Measurements from ENCODE around the gene SLC15A5.

SLC15A5 gene

GRCh38 chr12:16261944-16262475 lies 15.5 kb downstream of the SLC15A5 start:
- no peak for DNase-seq (ENCODE audit: low read depth)

- DNase-seq (ENCODE audit: low read depth): no peak
These were observed 17.3 kb downstream of the SLC15A5 start for GRCh38 chr12:16260206-16260605.

- DNase-seq (ENCODE audit: low read depth): peak; percentile 6
These were observed 18.5 kb downstream of the SLC15A5 start for GRCh38 chr12:16258963-16259362.

GRCh38 chr12:16246264-16246663 lies 31.2 kb downstream of the SLC15A5 start:
- no peak for DNase-seq (ENCODE audit: low read depth)

- no peak for DNase-seq (ENCODE audit: low read depth)
These were observed 32.3 kb downstream of the SLC15A5 start for GRCh38 chr12:16245209-16245608.

- no peak for DNase-seq (ENCODE audit: low read depth)
These were observed 33.7 kb downstream of the SLC15A5 start for GRCh38 chr12:16243487-16244412.

GRCh38 chr12:16241346-16241745 lies 36.1 kb downstream of the SLC15A5 start:
- DNase-seq (ENCODE audit: low read depth): no peak

DNA sequence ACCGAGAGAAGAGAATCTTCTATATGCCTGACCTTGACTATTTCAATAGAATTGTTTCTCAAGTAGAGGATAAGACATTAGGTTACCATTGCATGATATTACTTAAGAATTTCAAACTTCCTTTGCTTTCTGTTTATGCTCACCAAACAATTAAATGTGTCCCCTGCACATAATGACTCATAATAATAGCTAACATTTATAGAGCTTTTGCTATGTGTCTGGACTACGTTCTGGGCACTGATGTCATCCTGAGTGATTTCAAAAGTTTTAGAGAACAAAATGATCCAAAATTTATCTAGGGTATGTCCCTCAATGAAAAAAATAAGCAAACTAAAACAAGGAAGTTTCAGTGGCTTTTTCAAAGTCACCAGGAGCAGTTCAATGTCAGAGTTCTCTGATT lies 38.8 kb downstream of the SLC15A5 start:
- DNase-seq (ENCODE audit: low read depth): peak; percentile 51

- DNase-seq (ENCODE audit: low read depth): peak; percentile 3
These were observed 47.8 kb downstream of the SLC15A5 start for GRCh38 chr12:16229676-16230075.

DNA sequence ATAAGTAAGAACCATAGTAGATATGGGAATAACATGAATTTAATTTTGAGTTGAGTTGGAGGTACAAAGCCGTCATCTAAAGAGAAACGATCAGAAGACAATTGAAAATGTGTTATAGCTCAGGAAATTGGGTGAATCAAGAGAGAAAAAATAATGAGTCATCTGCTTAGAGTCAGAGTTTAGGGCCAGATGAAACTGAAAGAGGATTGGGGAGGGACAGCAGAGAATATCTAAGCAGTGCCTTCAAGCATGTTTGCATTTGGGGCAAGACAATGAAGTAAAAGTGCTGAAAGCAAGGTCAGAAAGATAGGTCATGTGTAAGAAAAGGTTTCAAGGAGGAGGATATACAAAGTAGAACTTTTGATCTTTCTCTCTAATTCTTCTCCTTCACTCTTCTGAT lies 49.4 kb downstream of the SLC15A5 start:
- no peak for DNase-seq (ENCODE audit: low read depth)

DNA sequence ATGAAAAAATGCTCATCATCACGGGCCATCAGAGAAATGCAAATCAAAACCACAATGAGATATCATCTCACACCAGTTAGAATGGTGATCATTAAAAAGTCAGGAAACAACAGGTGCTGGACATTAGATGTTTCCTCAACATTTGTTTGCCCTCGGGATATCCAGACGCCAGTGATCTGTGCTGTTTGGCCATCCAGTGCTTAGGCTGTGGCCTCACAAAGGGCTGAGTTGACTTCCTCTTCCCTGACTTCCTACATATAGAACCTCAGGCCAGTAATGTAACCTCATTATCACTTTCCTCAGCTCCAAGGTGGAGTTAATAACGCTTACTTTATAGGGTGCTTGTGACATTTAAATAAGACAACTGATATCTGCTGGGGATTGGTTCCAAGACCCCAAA lies 51.8 kb downstream of the SLC15A5 start:
- DNase-seq (ENCODE audit: low read depth): no peak

DNA sequence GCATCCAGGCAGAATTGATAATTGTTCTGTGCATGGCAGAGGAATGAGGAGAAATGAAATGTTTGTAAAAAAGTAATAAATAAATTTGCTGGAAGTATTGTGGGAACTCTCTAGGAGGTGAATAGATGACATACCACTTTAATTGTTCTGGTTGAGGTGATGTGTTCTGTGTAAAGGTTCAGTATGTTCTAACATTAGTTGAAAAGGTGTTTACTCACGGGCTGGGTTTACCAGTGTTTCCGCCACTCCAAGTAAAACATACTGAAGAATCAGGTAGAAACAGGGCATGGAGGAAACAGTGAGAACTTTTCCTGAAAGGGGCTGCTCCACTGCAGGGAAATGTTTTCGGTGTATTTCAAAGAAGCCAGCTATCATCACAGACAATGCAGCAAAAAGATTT lies 53.3 kb downstream of the SLC15A5 start:
- no peak for DNase-seq (ENCODE audit: low read depth)

DNA sequence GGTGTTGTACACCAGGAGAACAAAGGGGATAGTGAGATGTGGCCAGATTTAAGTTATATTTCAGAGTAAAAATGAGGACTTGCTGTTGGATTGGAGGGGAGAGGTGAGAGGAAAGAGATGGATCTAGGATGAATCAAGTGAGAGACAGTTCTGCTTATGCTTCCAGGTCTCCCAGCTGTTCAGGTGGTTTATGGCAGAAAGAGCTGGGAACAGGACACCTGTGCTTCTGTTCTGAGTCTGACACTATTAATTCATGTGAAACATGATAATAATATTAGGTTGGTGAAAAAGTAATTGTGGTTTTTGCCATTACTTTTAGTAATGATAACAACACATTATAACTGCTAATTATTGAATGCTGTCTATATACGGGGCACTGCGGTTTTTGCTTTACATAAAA lies 55.7 kb downstream of the SLC15A5 start:
- no peak for DNase-seq (ENCODE audit: low read depth)

GRCh38 chr12:16220120-16220519 lies 57.4 kb downstream of the SLC15A5 start:
- DNase-seq (ENCODE audit: low read depth): no peak

- no peak for DNase-seq (ENCODE audit: low read depth)
These were observed 58.3 kb downstream of the SLC15A5 start for GRCh38 chr12:16218934-16219751.

GRCh38 chr12:16218234-16218633 lies 59.3 kb downstream of the SLC15A5 start:
- DNase-seq (ENCODE audit: low read depth): no peak

DNA sequence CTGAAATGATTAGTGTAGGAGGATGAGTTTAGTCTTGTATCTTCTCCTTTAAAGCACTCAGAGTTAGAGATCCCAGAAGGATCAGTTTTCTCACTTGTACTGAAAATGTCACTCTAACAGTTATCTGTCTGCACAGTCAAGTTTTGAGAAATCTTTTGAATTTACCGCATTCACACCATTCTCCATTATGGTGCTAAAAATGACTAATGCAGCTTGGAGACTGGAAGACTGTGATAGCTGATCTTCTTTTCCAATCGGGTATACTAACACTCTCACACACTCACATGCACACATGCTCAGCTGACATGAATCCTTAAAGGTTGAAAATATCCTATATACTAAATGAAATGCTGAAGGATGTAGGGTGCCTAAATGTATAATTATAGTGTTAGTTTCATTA lies 65.8 kb downstream of the SLC15A5 start:
- no peak for DNase-seq (ENCODE audit: low read depth)

DNA sequence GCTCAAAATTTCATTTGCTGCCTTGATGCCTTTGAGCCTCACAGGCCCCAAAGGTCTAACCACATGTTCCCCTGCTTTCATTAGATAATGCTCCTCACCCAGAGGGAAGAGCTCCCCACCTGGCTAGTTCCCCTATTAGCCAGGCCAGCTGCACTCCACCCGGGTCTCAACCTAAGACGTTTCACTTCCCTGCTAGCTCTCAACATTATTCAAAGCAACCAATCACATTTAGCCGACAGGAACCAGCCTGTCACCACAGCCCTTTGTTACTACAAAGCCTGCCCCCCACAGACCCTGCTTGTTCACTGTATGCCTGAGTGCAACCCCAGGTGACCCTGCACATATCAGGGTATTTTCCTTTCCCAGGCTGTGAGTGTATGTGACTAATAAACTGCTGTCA lies 78.6 kb downstream of the SLC15A5 start:
- DNase-seq (ENCODE audit: low read depth): no peak

- DNase-seq (ENCODE audit: low read depth): no peak
These were observed 79.9 kb downstream of the SLC15A5 start for GRCh38 chr12:16197600-16197999.

GRCh38 chr12:16189849-16190248 lies 87.6 kb downstream of the SLC15A5 start:
- peak; percentile 61 for DNase-seq (ENCODE audit: low read depth)

- DNase-seq (ENCODE audit: low read depth): no peak
These were observed 89.8 kb downstream of the SLC15A5 start for GRCh38 chr12:16187660-16188059.

DNA sequence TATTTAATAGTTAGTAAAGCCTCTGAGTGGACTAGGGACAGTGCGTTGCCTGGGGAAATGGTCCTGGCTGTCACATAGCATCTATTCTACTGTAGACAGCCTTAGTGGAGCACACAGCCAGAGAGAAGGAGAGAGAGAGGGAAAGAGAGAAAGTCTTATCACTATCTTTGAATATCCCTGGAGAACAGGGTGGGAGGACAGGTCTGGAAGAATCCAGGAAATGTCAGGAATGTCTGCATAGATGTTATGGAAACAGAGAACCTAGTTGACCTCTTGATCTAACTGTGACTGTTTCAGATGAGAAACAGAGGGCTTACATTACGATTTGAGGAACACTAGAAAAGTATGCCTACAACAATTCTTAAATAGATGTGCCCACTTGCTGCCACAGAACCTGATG lies 92.8 kb downstream of the SLC15A5 start:
- peak; percentile 64 for DNase-seq (ENCODE audit: low read depth)

- no peak for DNase-seq (ENCODE audit: low read depth)
These were observed 93.9 kb downstream of the SLC15A5 start for GRCh38 chr12:16183541-16183940.

Data from amniotic epithelial cell (primary cell).